Measurements from ENCODE around the gene PRODH2. TPM values are rescaled to one million over a fixed set of nuclear protein-coding genes. Genes with fewer than 3 reads are reported as not detected.
"Not testable (repeated sequence)": the region's sequence is repeated elsewhere in the genome, so short reads cannot be mapped to it uniquely, and the experiment has no call there.

Gene PRODH2
- total RNA-seq, 1 experiment from 2014 or later, result not detected

- DNase-seq (ENCODE audit: low spot score) (no peak), ATAC-seq (no peak)
- Mint-ChIP-seq H3K27ac (no peak overlapping the region), H3K4me3 (peak overlapping the region; percentile 76), H3K27me3 (ENCODE audit: low read depth) (peaks cover 89% of the 10 kb centered on the region), H3K4me1 (peaks cover 22% of the 10 kb centered on the region), H3K36me3 (no peaks in the 10 kb centered on the region), H3K9me3 (peaks cover 5% of the 10 kb centered on the region)
- TF ChIP-seq ZNF121 (CRISPR knock-in tag; IDR thresholded peaks at IDR 0.05), result peak; percentile 68
- no peak for TF ChIP-seq RORB (CRISPR knock-in tag; IDR thresholded peaks at IDR 0.05)
- TF ChIP-seq CREM (CRISPR knock-in tag; IDR thresholded peaks at IDR 0.05), result no peak
- CTCF ChIA-PET, result interaction anchor here (1.0 to 2.7 kb wide), 5 partner anchors 16 to 60 kb away, joined by 3 to 17 read pairs (median 6); partner anchors contain the start of gene APLP1
- POLR2A ChIA-PET, result interaction anchor here (0.9 to 1.0 kb wide), 2 partner anchors 9 to 104 kb away, joined by 3 to 5 read pairs; no protein-coding TSS in a partner anchor
Measured at GRCh38 chr19:35844482-35845214, 32.0 kb upstream of the PRODH2 start.

DNA sequence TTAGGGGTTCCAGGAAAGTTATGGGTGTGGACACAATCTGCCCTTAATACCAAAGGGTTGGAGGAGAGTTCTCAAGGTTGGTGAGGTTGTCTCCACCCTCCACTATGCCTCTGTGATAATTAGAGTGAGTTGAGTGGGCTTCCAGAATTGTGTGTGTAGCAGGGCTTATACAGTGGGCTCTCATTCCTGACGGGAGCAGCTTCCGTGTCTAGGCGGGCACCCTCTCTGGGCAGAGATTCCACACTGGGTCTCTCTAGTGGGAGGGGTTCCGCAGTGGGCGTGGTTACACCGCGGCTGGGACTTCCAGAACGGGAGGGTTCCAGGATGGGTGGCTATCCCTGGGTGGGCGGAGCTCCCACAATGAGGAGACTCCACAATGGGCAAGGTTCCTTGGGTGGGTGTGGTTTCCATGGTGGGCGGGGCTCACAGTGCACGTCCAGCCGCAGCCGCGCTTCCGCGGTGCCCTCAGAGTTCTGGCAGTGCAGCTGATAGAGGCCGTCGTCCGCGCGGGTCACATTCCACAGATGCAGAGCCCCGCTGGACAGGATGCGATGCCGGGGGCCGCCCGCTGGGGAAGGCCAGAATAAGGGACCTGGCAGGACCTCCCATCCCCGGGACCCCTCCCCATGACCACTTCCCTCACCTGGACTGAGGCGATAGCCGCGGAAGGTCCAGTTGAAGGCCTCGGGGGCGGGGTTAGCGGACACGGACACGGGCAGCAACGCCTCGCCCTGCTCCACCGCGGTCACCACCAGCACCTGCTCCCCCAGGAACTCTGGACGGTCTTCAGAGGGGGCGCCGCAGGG is 31.2 kb upstream of the PRODH2 start:
- CTCF ChIA-PET, result interaction anchor here (0.9 to 2.7 kb wide), 3 partner anchors 24 to 96 kb away, joined by 3 to 17 read pairs (median 6); partner anchors contain the start of gene LIN37
- H3K27ac Mint-ChIP-seq, result no peak overlapping the region
- H3K9me3 Mint-ChIP-seq, result peaks cover 7% of the 10 kb centered on the region
- DNase-seq (ENCODE audit: low spot score), result peak; percentile 96
- ATAC-seq, result peak; percentile 88
- peaks cover 22% of the 10 kb centered on the region for H3K4me1 Mint-ChIP-seq
- peak overlapping the region; percentile 76 for H3K4me3 Mint-ChIP-seq
- H3K27me3 Mint-ChIP-seq (ENCODE audit: low read depth), result peaks cover 87% of the 10 kb centered on the region
- H3K36me3 Mint-ChIP-seq, result no peaks in the 10 kb centered on the region
- TF ChIP-seq SP1 (CRISPR knock-in tag; conservative IDR thresholded peaks at IDR 0.05), result 0 out of 2 replicates have a peak, but pooled peaks have one; percentile 43
- no peak for TF ChIP-seq ZNF317 (CRISPR knock-in tag; IDR thresholded peaks at IDR 0.05; ENCODE audit: borderline replicate concordance, low read depth)
- TF ChIP-seq NR3C1 (CRISPR knock-in tag; conservative IDR thresholded peaks at IDR 0.05; ENCODE audit: low read depth), result no peak
- POLR2A ChIA-PET, result interaction anchor here (0.9 to 1.0 kb wide), 2 partner anchors 9 to 103 kb away, joined by 3 to 5 read pairs; no protein-coding TSS in a partner anchor

GRCh38 chr19:35842666-35843272 is 30.1 kb upstream of the PRODH2 start:
- H3K27me3 Mint-ChIP-seq (ENCODE audit: low read depth), result peaks cover 76% of the 10 kb centered on the region
- DNase-seq (ENCODE audit: low spot score), result no peak

DNA sequence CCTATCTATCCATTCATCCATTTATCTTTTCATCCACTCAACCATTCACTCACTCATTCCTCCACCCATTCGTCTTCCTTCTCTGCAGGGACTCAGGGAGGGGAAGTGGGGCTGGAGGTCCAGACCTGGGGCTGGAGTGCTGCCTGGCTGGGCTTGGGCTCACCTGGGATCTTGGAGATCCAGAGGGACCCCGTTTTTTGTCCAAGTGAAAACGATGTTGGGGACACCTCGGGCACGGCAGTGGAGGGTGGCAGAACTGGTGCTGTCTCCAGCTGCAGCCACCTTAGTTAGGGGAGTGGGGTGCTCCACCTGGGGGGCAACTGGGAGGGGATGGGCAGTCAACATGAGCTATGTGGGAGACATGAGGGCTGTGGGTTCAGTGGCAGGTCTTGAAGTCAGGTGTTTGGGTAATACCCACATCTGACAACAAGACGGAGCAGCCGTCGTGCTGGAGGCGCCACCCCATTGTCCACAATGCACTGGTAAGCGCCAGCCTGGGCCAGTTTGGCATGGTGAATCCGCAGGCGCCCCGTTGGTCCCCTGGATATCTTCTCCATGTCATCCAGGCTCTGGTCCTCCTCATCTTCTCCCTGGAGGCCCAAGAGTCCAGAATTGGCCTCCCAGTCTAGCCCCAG is 29.4 kb upstream of the PRODH2 start:
- ChIA-PET POLR2A (no interaction called here), CTCF (no interaction called here)
- Mint-ChIP-seq H3K27me3 (ENCODE audit: low read depth) (peaks cover 74% of the 10 kb centered on the region), H3K4me1 (peaks cover 22% of the 10 kb centered on the region), H3K36me3 (no peaks in the 10 kb centered on the region), H3K27ac (no peak overlapping the region), H3K4me3 (no peak overlapping the region), H3K9me3 (peaks cover 8% of the 10 kb centered on the region)
- no peak for TF ChIP-seq GRHL2 (CRISPR knock-in tag; IDR thresholded peaks at IDR 0.05; ENCODE audit: insufficient replicate concordance, severe bottlenecking)
- TF ChIP-seq PRRX2 (CRISPR knock-in tag; IDR thresholded peaks at IDR 0.05), result no peak
- no peak for TF ChIP-seq RELA (CRISPR knock-in tag; IDR thresholded peaks at IDR 0.05; ENCODE audit: borderline replicate concordance)
- TF ChIP-seq IRF2 (CRISPR knock-in tag; IDR thresholded peaks at IDR 0.05; ENCODE audit: borderline replicate concordance, low read depth), result no peak
- ATAC-seq (no peak), DNase-seq (ENCODE audit: low spot score) (no peak)

More at GRCh38 chr19:35842666-35843272, 30.1 kb upstream of the PRODH2 start:
- TF ChIP-seq ZNF317 (CRISPR knock-in tag; IDR thresholded peaks at IDR 0.05; ENCODE audit: borderline replicate concordance, low read depth), result no peak
- no peak for TF ChIP-seq HMGXB4 (CRISPR knock-in tag; IDR thresholded peaks at IDR 0.05)
- no peak for ATAC-seq
- peaks cover 8% of the 10 kb centered on the region for H3K9me3 Mint-ChIP-seq
- peaks cover 22% of the 10 kb centered on the region for H3K4me1 Mint-ChIP-seq
- H3K36me3 Mint-ChIP-seq, result no peaks in the 10 kb centered on the region
- H3K4me3 Mint-ChIP-seq, result no peak overlapping the region
- POLR2A ChIA-PET, result no interaction called here
- no peak overlapping the region for H3K27ac Mint-ChIP-seq
- CTCF ChIA-PET, result no interaction called here

GRCh38 chr19:35836096-35836495 is 23.5 kb upstream of the PRODH2 start:
- CTCF ChIA-PET, result interaction anchor here (1.0 to 1.4 kb wide), 2 partner anchors 15 to 25 kb away, joined by 4 to 5 read pairs; no protein-coding TSS in a partner anchor
- H3K9me3 Mint-ChIP-seq; H3K4me3 Mint-ChIP-seq; ATAC-seq; H3K27ac Mint-ChIP-seq; H3K36me3 Mint-ChIP-seq; POLR2A ChIA-PET; H3K4me1 Mint-ChIP-seq; DNase-seq (ENCODE audit: low spot score): not testable (repeated sequence)
- H3K27me3 Mint-ChIP-seq (ENCODE audit: low read depth), result peaks cover 42% of the 10 kb centered on the region

Data from WTC11 (cell line).